Inferior parietal cortex (tissue), 1 donor: ENCODE data around the gene KCNJ14.
"Not testable (repeated sequence)": the region's sequence is repeated elsewhere in the genome, so short reads cannot be mapped to it uniquely, and the experiment has no call there.

Source experiments
- DNase-seq: peaks from one replicate; pipeline ENCODE4 v3.0.0-alpha.2; 2016; ENCODE audit errors: extremely low spot score

KCNJ14 gene

GRCh38 chr19:48471836-48472235 lies 16.5 kb downstream of the KCNJ14 start:
- DNase-seq = no peak

- DNase-seq = no peak
These were observed 18.0 kb downstream of the KCNJ14 start for GRCh38 chr19:48473161-48473966.

GRCh38 chr19:48474084-48474592 lies 18.8 kb downstream of the KCNJ14 start:
- no peak for DNase-seq

GRCh38 chr19:48475369-48476068 lies 20.1 kb downstream of the KCNJ14 start:
- no peak for DNase-seq

GRCh38 chr19:48476176-48476575 lies 20.8 kb downstream of the KCNJ14 start:
- no peak for DNase-seq

- no peak for DNase-seq
These were observed 21.8 kb downstream of the KCNJ14 start for GRCh38 chr19:48477067-48477685.

GRCh38 chr19:48477698-48478338 lies 22.4 kb downstream of the KCNJ14 start:
- no peak for DNase-seq

GRCh38 chr19:48478339-48479256 lies 23.2 kb downstream of the KCNJ14 start:
- no peak for DNase-seq

GRCh38 chr19:48479686-48480085 lies 24.3 kb downstream of the KCNJ14 start:
- no peak for DNase-seq

- DNase-seq = peak; percentile 47
These were observed 24.8 kb downstream of the KCNJ14 start for GRCh38 chr19:48480183-48480557.

GRCh38 chr19:48480558-48481500 lies 25.5 kb downstream of the KCNJ14 start:
- peak; percentile 58 for DNase-seq

- DNase-seq = no peak
These were observed 26.7 kb downstream of the KCNJ14 start for GRCh38 chr19:48481846-48482639.

- no peak for DNase-seq
These were observed 27.9 kb downstream of the KCNJ14 start for GRCh38 chr19:48483301-48483700.

GRCh38 chr19:48484247-48484893 lies 29.0 kb downstream of the KCNJ14 start:
- DNase-seq = no peak

- no peak for DNase-seq
These were observed 29.7 kb downstream of the KCNJ14 start for GRCh38 chr19:48484931-48485612.

GRCh38 chr19:48486706-48487105 lies 31.3 kb downstream of the KCNJ14 start:
- not testable (repeated sequence) for DNase-seq

GRCh38 chr19:48487544-48487943 lies 32.2 kb downstream of the KCNJ14 start:
- no peak for DNase-seq

GRCh38 chr19:48487948-48488347 lies 32.6 kb downstream of the KCNJ14 start:
- DNase-seq = no peak
